GM12891 (cell line): Measurements from ENCODE around the gene RASSF1.

Source experiments
- POLR2A ChIP-seq: IDR thresholded peaks from 2 replicates; pipeline ENCODE4 v1.6.1; 2011; ENCODE audit warnings: low read depth, low read length, control low read depth
- TAF1 ChIP-seq: IDR thresholded peaks from 2 replicates; pipeline ENCODE4 v1.6.1; 2011; ENCODE audit warnings: low read depth, low read length, control low read depth

GRCh38 chr3:50358355-50358910 lies 17.8 kb upstream of the RASSF1 start:
- no peak for TF ChIP-seq POLR2A
- no peak for TF ChIP-seq TAF1
